K562 (cell line): ENCODE data around the gene NDUFV3. TPM values are rescaled to one million over a fixed set of nuclear protein-coding genes. Genes with fewer than 3 reads are reported as not detected.

Experiments
- ATF1 ChIP-seq, 2 experiments: fragments of 450-650 bp in 1 of 2; IDR thresholded peaks; 2 replicates each; pipeline ENCODE4 v1.6.1; 2016; ENCODE audit warnings: missing compliant biosample characterization in 1 of 2, missing genetic modification characterization in 1 of 2
- ATF6 ChIP-seq: sonication (generic); formaldehyde crosslinking; IDR thresholded peaks from 2 replicates; pipeline ENCODE4 v1.4.0; 2020; ENCODE audit warnings: mild to moderate bottlenecking, missing genetic modification reagents
- CBX5 ChIP-seq: IDR thresholded peaks from 2 replicates; pipeline ENCODE4 v1.6.1; 2014; ENCODE audit warnings: low read depth, borderline replicate concordance
- EGR1 ChIP-seq: fragments of 450-650 bp; conservative IDR thresholded peaks from 2 replicates; pipeline ENCODE4 v1.6.1; 2017; ENCODE audit warnings: mild to moderate bottlenecking
- FOXP1 ChIP-seq: sonication (generic); formaldehyde crosslinking; IDR thresholded peaks from 2 replicates; pipeline ENCODE4 v1.8.0; 2022; ENCODE audit warnings: mild to moderate bottlenecking, missing genetic modification reagents
- GTF2B ChIP-seq: IDR thresholded peaks from 2 replicates; pipeline ENCODE4 v1.6.1; 2011; ENCODE audit not compliant: insufficient read length; ENCODE audit errors: extremely low read depth
- NRF1 ChIP-seq, 2 experiments: fragments of 450-650 bp; IDR thresholded peaks in 1 of 2; conservative IDR thresholded peaks in 1 of 2; 2 replicates each; pipeline ENCODE4 v1.6.1; 2014; ENCODE audit warnings: mild to moderate bottlenecking in 2 of 2
- RERE ChIP-seq: sonication (generic); formaldehyde crosslinking; IDR thresholded peaks from 2 replicates; pipeline ENCODE4 v1.8.0; 2023; ENCODE audit warnings: missing genetic modification reagents, mild to moderate bottlenecking, borderline replicate concordance
- RFX5 ChIP-seq: IDR thresholded peaks from 2 replicates; pipeline ENCODE4 v1.6.1; 2011; ENCODE audit warnings: low read depth, mild to moderate bottlenecking, improper control_type of control experiment, low read length
- RREB1 ChIP-seq: fragments of 250-450 bp; sonication (Bioruptor Pico); IDR thresholded peaks from 2 replicates; pipeline ENCODE4 v1.4.0; 2020
- SMARCB1 ChIP-seq: IDR thresholded peaks from 2 replicates; pipeline ENCODE4 v1.6.1; 2011; ENCODE audit warnings: improper control_type of control experiment, low read depth; ENCODE audit not compliant: insufficient read length
- SP1 ChIP-seq: sonication (generic); formaldehyde crosslinking; IDR thresholded peaks from 2 replicates; pipeline ENCODE4 v1.8.1; 2022; ENCODE audit warnings: mild to moderate bottlenecking, missing genetic modification reagents
- polyA plus RNA-seq, 8 experiments: library from polyadenylated mRNA; depleted of rRNA in 4 of 8; stranded (reverse) in 5 of 8; unstranded in 3 of 8; fragments of >200 nt; fragmentation: Nextera tagmentation in 2 of 8; fragmentation: Illumina TruSeq in 1 of 8; extraction: Ambion mirVana in 2 of 8; extraction: Trizol in 1 of 8; gene quantifications; 2 replicates each; pipeline versions ENCODE4 v1.2.1 to v1.2.3, GENCODE V29; 2011 to 2014; ENCODE audit warnings: inconsistent platforms in 1 of 8, missing spikeins in 1 of 8
- total RNA-seq, 7 experiments: library from RNA; depleted of rRNA in 6 of 7; stranded (reverse); fragments of >200 nt in 6 of 7; fragmentation: Illumina TruSeq in 2 of 7; extraction: Trizol in 2 of 7; gene quantifications; 2 replicates each; pipeline versions ENCODE4 v1.2.1 to v1.2.3, GENCODE V29; 2011 to 2021; ENCODE audit warnings: low replicate concordance in 1 of 7

NDUFV3 gene
- total and polyA plus RNA-seq, 9 of the 15 experiments (the other 6 are each of a cell fraction or from before 2014, with no cell fraction given), result 19.1 to 87.8 (median 74.3) TPM

- TF ChIP-seq RERE (CRISPR knock-in tag), result no peak
- no peak for TF ChIP-seq GTF2B
- TF ChIP-seq NRF1 (conservative IDR thresholded peaks at IDR 0.05 in 1 of 2, IDR thresholded peaks at IDR 0.05 in 1 of 2), result peak; percentile 28 to 41; a peak in 3 of 4 replicates
- 0 out of 2 replicates have a peak, but pooled peaks have one; percentile 34 for TF ChIP-seq FOXP1
- TF ChIP-seq RREB1 (CRISPR knock-in tag), result no peak
- TF ChIP-seq EGR1, result peak; percentile 61
- peak; percentile 75 for TF ChIP-seq SP1 (CRISPR knock-in tag)
- no peak for TF ChIP-seq SMARCB1
- TF ChIP-seq CBX5, result 0 out of 2 replicates have a peak, but pooled peaks have one; percentile 13
- TF ChIP-seq RFX5, result no peak
- TF ChIP-seq ATF1 (CRISPR knock-in tag; IDR thresholded peaks at IDR 0.05), result no peak
- TF ChIP-seq ATF1 (tag; IDR thresholded peaks at IDR 0.05), result 0 out of 2 replicates have a peak, but pooled peaks have one; percentile 28
- no peak for TF ChIP-seq ATF6 (CRISPR knock-in tag)
Measured at GRCh38 chr21:42923553-42924432, 30.7 kb downstream of the NDUFV3 start (continued).
